Gastrocnemius medialis (tissue), 4 donors: ENCODE results near the gene ZBP1. TPM values are rescaled to one million over a fixed set of nuclear protein-coding genes. Genes with fewer than 3 reads are reported as not detected.

Source experiments
- ATAC-seq, 2 donors: fragments of 150-250 bp; one replicate each; pipeline ENCODE4 v1.9.1; 2016
- DNase-seq, 2 donors: peaks; one replicate each; pipeline ENCODE4 v3.0.0-alpha.2; 2019
- H3K27ac ChIP-seq, 4 donors: fragments of 200-600 bp; sonication (generic); 1 replicate in 1 of 4; 2 replicates in 3 of 4; pipeline ENCODE4 v1.5.1; 2016 to 2018; ENCODE audit warnings: mild to moderate bottlenecking in 2 of 4, moderate library complexity in 1 of 4
- H3K27me3 ChIP-seq, 3 donors: fragments of 200-600 bp; sonication (generic) in 2 of 3; 1 replicate in 1 of 3; 2 replicates in 2 of 3; pipeline versions ENCODE4 v1.5.1 to v1.6.0; 2016 to 2019; ENCODE audit warnings: mild to moderate bottlenecking in 1 of 3, moderate library complexity in 1 of 3
- H3K36me3 ChIP-seq, 2 donors: fragments of 200-600 bp; sonication (generic) in 1 of 2; one replicate each; pipeline ENCODE4 v1.5.1; 2017 to 2018
- H3K4me1 ChIP-seq, 2 donors: fragments of 200-600 bp; sonication (generic) in 1 of 2; one replicate each; pipeline ENCODE4 v1.5.1; 2016 to 2017; ENCODE audit warnings: mild to moderate bottlenecking in 2 of 2
- H3K4me3 ChIP-seq, 4 donors: fragments of 200-600 bp; sonication (generic) in 3 of 4; 1 replicate in 1 of 4; 2 replicates in 3 of 4; pipeline ENCODE4 v1.5.1; 2016 to 2019; ENCODE audit warnings: mild to moderate bottlenecking in 2 of 4
- H3K9me3 ChIP-seq, 3 donors: fragments of 200-600 bp; sonication (generic) in 2 of 3; 1 replicate in 1 of 3; 2 replicates in 2 of 3; pipeline ENCODE4 v1.5.1; 2016 to 2019
- POLR2A ChIP-seq, 2 donors: fragments of 450-650 bp; IDR thresholded peaks; one replicate each; pipeline ENCODE4 v1.6.1; 2017; ENCODE audit warnings: antibody characterized with exemption in 2 of 2, mild to moderate bottlenecking in 2 of 2, moderate library complexity in 2 of 2
- in situ Hi-C, 4 donors: fragments of 200-750 bp; cut with MboI; loops; one replicate each; pipeline versions ENCODE4 v1.15.0 to v1.8.0; 2017; ENCODE audit warnings: low sequenced_read_pairs in 4 of 4
- intact Hi-C: fragments of 100-400 bp; cut with DNase I; formaldehyde crosslinking; loops from one replicate; pipeline ENCODE4 v1.15.1; 2023; ENCODE audit warnings: low total_unique reads
- total RNA-seq, 4 donors: library from RNA; depleted of rRNA; stranded (reverse); fragments of >200 nt; gene quantifications; one replicate each; pipeline versions ENCODE4 v1.1.0 to v1.2.3, GENCODE V29; 2016
- TF ChIP-seq, protein P1 (sequence below), 5 experiments: fragments of 450-650 bp in 3 of 5; fragments of 200-600 bp in 2 of 5; sonication (generic) in 2 of 5; IDR thresholded peaks in 4 of 5; conservative IDR thresholded peaks in 1 of 5; 1 replicate in 4 of 5; 2 replicates in 1 of 5; pipeline ENCODE4 v1.5.1; 2016 to 2019; ENCODE audit warnings: antibody characterized with exemption in 5 of 5, mild to moderate bottlenecking in 3 of 5, moderate library complexity in 3 of 5

Gene ZBP1
- total RNA-seq, 4 donors from 2014 or later = not detected

DNA sequence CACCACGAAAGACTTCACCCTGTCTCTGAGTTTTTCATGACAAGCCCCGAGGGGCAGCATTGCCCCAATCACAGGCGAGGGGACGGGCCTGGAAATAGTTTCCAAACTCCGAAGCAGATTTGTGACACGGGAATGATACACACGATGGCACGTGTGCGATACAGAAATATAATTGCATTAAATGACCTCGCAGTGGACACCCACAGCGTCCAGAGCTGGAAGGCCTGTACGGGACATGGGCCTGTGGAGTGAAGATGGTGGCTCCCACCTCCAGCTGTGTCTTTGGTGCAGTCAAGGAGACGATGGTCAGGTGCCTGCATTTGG lies 46.6 kb upstream of the ZBP1 start:
- no peak overlapping the region for H3K27ac ChIP-seq
- ATAC-seq (no peak), DNase-seq (no peak)
- H3K36me3 ChIP-seq = no peaks in the 10 kb centered on the region
- intact Hi-C loops (no loop called here), in situ Hi-C loops (no loop called here)
- H3K9me3 ChIP-seq = no peaks in the 10 kb centered on the region
- H3K4me3 ChIP-seq = no peak overlapping the region
- TF ChIP-seq POLR2A (IDR thresholded peaks at IDR 0.05) = no peak
- TF ChIP-seq, protein P1, sequence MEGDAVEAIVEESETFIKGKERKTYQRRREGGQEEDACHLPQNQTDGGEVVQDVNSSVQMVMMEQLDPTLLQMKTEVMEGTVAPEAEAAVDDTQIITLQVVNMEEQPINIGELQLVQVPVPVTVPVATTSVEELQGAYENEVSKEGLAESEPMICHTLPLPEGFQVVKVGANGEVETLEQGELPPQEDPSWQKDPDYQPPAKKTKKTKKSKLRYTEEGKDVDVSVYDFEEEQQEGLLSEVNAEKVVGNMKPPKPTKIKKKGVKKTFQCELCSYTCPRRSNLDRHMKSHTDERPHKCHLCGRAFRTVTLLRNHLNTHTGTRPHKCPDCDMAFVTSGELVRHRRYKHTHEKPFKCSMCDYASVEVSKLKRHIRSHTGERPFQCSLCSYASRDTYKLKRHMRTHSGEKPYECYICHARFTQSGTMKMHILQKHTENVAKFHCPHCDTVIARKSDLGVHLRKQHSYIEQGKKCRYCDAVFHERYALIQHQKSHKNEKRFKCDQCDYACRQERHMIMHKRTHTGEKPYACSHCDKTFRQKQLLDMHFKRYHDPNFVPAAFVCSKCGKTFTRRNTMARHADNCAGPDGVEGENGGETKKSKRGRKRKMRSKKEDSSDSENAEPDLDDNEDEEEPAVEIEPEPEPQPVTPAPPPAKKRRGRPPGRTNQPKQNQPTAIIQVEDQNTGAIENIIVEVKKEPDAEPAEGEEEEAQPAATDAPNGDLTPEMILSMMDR (IDR thresholded peaks at IDR 0.05 in 4 of 5, conservative IDR thresholded peaks at IDR 0.05 in 1 of 5) = no peak
- no peaks in the 10 kb centered on the region for H3K27me3 ChIP-seq
- no peaks in the 10 kb centered on the region for H3K4me1 ChIP-seq

DNA sequence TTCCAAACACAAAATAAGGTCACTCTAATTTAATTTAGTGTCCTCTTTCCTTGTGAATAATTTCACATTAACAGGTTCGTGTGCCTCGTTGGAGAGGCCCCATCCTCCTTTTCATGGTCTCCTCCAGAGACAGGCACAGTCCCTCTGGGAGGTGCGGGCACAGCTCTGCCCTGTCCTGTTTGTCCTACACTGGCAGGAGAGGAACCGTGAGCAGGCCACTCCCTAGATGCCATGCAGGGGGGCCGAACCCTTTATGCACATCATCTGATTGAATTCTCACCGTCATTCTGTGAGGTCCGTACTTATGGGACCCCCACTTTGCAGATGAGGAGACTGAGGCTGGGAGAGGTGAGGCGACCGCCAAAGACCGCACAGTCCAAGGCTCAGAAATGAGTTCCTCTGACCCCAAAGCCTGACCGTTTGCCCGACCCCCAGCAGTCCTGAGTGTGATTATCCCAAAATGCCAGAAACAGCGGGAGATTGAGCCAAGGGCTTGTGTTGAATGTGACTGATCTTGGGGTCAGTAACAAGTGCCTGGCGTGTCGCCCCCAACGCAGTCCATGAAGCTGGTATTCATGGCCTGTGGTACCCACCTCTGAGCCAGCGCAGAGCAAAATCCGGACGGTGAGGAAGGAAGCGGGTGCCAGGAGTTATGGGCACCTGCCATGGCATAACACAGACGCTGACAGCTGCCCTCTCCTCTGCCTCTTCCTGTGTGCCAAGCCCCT lies 46.0 kb upstream of the ZBP1 start:
- TF ChIP-seq, protein P1 (IDR thresholded peaks at IDR 0.05 in 4 of 5, conservative IDR thresholded peaks at IDR 0.05 in 1 of 5) = no peak
- no peak for TF ChIP-seq POLR2A (IDR thresholded peaks at IDR 0.05)
- ATAC-seq (no peak), DNase-seq (no peak)
- Histone ChIP-seq H3K36me3 (no peaks in the 10 kb centered on the region), H3K4me1 (peaks cover 0 to 2% of the 10 kb centered on the region in 2 donors), H3K27me3 (no peaks in the 10 kb centered on the region), H3K4me3 (no peak overlapping the region), H3K27ac (no peak overlapping the region), H3K9me3 (no peaks in the 10 kb centered on the region)
- intact Hi-C loops = no loop called here
- in situ Hi-C loops = no loop called here

DNA sequence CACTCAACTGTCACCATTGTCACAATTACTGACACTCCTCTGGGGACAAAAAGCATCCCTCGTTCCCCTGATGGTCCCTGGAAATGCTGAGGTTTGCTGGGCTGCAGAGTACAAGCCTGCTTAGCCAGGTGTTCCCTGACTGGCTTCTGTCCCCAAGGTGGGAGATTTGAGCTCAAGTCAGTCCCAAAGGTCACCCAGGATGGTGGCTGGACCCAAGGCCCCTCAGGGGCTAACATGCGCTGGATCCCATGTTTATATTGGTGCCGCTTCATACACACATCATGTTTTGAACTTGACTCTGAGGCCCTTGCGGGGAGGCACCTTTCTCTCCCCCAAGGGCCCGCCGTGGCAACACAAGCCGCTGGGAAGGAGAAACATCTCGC lies 45.4 kb upstream of the ZBP1 start:
- Histone ChIP-seq H3K27ac (no peak overlapping the region), H3K4me1 (peaks cover 3 to 8% of the 10 kb centered on the region in 2 donors), H3K36me3 (no peaks in the 10 kb centered on the region), H3K9me3 (no peaks in the 10 kb centered on the region), H3K27me3 (no peaks in the 10 kb centered on the region), H3K4me3 (no peak overlapping the region)
- intact Hi-C loops (no loop called here), in situ Hi-C loops (no loop called here)
- DNase-seq = no peak
- TF ChIP-seq, protein P1 (IDR thresholded peaks at IDR 0.05 in 4 of 5, conservative IDR thresholded peaks at IDR 0.05 in 1 of 5) = no peak
- no peak for TF ChIP-seq POLR2A (IDR thresholded peaks at IDR 0.05)
- no peak for ATAC-seq

DNA sequence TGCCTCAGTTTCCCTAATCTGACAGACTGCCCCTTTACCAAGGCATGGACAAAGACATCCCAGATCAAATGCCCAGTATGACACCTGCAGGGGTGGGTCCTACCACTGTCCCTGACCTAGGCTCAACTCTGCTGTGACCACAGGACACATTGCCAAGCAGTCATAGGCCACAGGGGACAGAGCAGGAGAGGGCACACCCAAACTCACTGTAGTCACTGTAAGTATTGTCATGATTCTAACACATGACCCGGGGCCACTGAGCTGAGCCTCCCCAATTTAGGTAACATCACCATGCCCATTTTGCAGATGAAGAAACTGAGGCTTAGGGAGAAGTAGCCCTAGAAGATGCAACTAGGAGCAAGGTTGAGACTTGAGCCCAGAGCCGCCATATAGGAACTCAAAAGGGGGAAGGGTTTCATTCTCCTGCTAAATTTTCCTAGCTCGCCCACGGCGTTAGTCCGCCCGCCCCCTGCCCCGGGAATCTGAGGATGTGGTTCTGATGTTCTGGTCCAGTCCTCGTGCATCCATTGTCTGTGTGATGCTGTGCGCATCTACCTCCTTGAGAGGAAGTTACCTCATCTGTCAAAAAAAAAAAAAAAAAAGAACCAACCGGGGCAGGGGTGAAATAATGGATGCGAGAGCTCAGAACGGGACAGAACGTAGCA lies 44.8 kb upstream of the ZBP1 start:
- H3K4me1 ChIP-seq = peaks cover 3 to 8% of the 10 kb centered on the region in 2 donors
- ATAC-seq (no peak), DNase-seq (no peak)
- H3K27ac ChIP-seq = no peak overlapping the region
- intact Hi-C loops (no loop called here), in situ Hi-C loops (no loop called here)
- no peaks in the 10 kb centered on the region for H3K27me3 ChIP-seq
- no peaks in the 10 kb centered on the region for H3K36me3 ChIP-seq
- H3K9me3 ChIP-seq = no peaks in the 10 kb centered on the region
- no peak for TF ChIP-seq POLR2A (IDR thresholded peaks at IDR 0.05)
- TF ChIP-seq, protein P1 (IDR thresholded peaks at IDR 0.05 in 4 of 5, conservative IDR thresholded peaks at IDR 0.05 in 1 of 5) = no peak
- H3K4me3 ChIP-seq = no peak overlapping the region
